GM18517 (cell line): ENCODE measurements around the gene AK2.
"Not testable (repeated sequence)": the region's sequence is repeated elsewhere in the genome, so short reads cannot be mapped to it uniquely, and the experiment has no call there.

Source experiments
- ATAC-seq: cut with Tn5 transposase; IDR thresholded peaks from one replicate; pipeline ENCODE4 v1.9.1; 2021; ENCODE audit warnings: mild to moderate bottlenecking, moderate library complexity; ENCODE audit not compliant: unreplicated experiment

Gene AK2

DNA sequence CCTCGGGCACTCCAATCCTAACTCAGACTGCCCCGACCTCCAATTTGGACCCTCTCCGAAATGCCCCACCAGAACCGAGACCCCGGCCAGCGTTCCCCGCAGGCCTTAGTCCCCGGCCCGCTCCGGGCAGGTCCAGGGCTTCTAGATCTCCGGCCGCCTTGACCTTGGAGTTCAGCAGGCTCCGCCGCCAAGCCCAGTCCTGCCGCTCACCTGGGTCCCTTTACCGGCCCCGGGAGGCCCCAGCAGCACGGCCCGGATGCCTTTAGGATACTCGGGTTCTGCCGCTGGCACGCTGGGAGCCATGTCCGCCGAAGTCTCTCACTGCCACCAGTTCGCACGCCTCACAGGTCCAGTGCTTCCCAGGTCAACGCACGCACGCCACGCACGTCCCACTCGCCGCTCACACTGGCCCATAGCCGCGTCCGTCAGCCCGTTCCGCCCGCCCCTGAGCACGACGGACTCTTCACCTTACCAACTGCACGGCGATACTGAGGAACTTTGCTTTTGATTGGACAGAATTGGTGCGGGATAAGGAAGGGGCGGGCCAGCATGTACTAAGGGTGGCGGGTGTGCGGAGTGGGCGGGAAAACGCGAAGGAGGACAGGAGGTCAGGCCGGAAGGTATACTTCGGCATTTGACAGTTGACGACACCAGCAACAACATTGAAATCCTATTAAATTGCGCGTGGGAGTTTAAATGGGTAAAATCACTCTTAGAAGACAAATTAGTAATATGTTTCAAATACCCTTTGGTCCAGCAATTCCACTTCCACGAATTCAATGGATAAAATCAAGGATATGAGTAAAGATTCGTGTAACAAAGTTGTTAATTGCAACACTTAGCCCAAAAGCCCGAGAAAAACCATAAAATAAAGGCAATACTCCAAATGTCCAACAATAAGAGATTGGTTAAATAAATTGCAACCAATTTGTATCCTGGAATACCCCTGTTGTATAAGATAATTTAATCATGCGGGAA lies at the start of gene AK2:
Gene AK2 (minus strand): TSS at position 358 of the 978 bp plus-strand sequence. CDS start 55 bp downstream, at position 303.
- peak; percentile 98 for ATAC-seq

DNA sequence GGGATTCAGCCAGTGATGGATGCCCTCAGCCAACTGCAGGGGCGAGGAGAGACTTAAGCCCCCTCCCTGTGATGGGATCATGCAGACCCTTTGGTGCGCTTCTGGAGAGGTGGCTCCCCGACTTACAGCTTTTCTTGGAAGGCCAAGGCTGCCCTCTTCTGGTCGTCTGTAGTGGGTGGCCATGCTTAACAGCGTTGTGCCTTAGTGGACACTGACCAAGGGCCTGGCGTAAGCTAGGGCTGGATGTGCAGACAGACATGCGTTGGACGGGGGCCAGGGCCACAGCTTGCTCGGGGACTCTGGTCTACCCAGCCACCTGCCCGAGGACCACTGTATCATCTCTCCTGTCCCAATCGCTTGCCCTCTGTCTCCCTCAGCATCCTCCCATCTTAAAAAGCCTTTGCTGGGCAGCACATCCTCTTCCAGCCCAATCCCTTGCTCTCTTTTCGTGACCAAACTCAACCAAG lies 49.7 kb upstream of the AK2 start:
- ATAC-seq: no peak

DNA sequence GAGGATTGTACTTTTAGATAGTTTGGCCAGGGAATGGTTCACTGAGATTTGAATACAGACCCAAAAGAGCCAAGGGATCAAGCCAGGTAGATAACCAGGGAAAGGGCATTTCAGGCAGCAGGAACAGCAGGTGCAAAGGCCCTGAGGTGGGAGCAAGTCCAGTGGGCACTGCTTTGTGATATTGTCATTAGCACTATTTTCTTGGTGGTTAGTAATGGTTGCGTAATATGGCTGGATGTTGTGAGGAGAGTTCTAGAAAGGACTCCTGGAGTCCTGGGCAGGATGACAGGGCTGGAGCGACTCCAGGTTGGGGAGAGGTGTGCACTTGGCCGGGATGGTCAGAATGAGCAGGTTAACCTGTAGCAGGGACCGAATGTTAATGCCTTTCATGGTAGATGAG lies 48.6 kb upstream of the AK2 start:
- ATAC-seq: no peak

DNA sequence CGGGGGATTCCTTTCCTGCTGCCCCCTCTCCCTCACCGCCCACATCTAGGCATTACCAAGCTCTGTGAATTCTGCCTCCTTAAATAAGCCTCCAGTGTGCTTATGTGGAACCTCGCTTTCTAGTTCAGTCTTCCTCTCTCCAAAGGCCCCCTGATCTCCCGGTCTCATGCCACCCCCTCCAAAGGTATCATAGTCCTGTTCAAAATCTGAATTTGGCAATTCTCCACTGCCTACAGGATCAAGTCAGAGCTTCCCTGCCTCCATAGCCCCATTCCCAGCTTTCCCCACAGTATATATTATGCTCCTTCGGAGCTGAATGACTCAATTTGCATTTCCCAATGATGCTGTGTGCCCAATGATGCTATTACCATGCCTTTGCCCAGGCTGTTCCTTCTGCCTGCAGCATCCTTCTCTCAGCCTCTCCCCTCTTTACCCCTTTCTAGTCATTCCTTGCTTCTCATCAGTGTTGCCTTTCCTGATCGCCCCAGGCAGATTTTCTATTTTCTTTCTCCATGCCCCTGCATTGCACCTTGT lies 46.0 kb upstream of the AK2 start:
- ATAC-seq: no peak

DNA sequence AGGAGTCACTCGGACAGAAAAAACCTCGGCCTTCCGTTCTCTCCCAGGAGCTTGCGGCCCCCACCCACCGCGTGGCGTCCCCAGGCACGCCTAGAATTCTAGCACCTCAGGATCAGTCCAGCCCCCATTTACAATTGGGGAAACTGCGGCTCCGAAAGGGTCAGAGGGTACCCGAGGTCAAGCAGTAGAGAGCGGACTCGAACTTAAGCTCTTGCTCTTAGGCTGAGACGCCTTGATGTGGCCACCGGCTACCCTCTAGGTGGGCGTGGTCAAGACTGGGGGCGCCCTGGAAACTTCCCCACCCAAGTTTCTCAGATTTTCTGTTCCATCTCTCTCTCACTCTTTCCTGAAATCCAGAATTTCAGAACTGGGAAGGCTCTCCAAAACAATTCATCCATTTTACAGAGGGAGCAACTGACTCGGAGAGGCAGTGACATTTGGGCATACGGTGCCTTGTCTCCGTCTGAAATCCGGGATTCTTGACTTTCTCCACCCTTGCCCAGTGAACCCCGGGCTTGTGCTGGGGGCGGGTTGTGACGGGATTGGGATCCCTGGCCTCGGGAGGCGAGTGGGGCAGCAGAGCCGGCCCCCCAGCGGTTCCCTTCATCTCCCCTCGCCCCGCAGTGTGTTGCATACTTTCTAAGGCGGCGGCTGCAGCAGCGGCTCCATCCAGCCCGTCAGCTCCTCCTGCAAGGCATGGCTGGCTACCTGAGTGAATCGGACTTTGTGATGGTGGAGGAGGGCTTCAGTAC lies 45.0 kb upstream of the AK2 start:
- ATAC-seq: no peak

DNA sequence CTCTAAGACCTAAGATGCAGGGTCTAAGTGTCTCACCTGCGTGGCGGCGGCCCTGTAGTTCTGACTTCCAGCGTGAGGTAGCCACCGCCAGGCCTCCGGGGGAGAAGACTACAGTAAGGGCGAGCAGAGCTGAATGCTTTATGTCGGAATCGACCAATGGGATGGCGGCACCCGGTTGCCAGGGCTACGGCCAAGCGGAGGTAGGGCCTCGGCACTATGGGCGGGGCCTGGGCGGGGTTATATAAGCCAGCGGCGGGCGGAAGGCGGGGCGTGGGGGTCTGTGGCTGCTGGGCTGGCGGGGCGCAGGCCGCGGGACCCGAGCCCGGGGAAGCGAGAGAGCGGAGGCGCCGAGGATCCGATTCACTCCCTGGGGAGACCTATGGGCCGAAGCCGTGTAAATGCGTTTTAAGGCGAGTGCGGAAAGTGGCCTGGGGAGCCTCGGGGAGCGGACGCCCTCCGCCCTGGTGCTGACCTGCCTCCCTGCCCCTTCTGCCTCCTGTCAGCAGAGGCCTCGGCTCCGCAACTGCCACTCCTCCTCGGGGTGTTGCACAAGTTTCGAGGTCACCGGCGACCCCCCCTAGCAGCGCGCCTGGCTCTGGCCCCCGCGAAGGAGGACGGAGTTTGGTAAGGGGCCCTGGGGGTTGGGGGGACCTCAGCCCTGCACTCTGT lies 44.3 kb upstream of the AK2 start, which contains the start of gene AZIN2:
Gene AZIN2 (plus strand): TSS at position 269 of the 669 bp plus-strand sequence. CDS start 1,097 bp downstream, outside the sequence.
- peak; percentile 87 for ATAC-seq

DNA sequence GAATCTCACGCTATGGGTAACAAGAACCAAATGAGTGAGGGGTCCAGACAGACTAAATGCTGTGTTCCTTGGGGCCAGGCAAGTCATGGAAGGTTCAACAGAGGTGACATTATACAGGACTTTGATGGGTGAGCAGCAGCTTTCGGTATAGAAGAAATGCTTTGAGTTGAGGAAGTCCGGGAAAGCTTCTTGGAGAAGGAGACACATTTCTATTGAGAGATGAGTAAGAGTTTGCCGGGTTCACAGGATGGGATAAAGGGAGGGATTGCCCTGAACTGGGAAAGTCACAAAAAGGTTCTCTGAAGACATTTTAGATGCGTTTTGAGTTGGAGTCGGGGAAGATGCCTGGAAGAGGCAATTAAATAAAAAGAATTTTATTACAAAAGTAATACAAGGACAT lies 43.7 kb upstream of the AK2 start:
- ATAC-seq: no peak

DNA sequence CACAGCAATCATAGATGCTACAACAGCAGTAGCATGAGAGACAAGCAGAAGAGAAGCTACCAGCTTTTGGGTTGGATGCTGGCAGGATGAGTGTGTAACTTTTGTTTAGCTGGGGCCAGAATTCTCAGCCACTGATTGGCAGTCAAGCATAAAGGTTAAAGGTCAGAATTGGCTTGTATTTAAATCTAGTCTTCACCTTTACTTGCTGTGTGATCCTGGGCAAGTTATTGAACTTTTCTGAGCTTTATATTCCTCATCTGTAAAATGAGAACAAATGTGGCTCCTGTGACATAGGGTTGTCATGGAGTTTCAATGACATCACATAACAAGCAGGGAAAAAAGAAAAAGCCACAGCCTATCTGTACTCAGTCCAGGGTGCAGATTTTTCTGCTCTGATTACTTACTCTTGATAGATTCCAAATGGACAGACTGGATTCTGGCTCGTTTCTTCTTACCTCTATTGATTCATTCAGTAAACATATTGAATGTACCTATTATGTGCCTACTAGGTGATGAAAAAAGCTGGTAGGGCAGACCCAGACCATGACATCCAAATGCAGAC lies 41.4 kb upstream of the AK2 start:
- no peak for ATAC-seq

DNA sequence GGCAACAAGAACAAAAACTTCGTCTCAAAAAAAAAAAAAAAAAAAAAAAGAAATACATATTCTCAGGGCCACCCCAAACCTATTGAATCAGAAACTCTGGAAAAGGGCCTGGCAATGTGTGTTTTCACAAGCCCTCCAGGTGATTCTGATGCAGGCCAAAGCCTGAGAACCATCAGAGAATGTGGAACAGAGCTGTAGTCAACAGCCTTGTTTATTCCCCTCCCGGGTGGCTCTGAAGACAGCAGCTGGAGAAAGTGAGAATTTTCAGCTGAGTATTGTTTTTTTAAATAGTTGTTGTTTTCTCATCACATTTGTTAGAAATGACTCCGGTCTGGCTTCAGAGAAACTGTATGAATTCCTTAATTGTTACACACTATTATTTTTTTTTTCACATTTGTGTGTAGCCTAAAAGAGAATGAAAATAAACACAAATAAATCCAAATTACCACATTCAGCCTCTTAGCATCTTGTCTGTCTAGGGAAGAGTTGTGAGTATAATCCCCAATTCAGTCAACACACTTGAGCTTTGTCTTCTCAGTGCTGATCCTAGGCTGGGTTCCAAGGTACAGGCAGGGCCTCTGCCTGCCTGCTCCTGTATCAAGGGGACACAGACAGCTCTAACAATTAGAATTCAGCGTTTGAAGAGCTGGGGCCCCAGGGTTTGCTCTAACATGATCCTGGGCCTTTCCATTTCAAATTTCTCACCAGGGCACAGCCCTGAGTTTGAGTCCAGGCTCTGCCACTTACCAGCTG lies 37.7 kb upstream of the AK2 start:
- ATAC-seq: no peak

DNA sequence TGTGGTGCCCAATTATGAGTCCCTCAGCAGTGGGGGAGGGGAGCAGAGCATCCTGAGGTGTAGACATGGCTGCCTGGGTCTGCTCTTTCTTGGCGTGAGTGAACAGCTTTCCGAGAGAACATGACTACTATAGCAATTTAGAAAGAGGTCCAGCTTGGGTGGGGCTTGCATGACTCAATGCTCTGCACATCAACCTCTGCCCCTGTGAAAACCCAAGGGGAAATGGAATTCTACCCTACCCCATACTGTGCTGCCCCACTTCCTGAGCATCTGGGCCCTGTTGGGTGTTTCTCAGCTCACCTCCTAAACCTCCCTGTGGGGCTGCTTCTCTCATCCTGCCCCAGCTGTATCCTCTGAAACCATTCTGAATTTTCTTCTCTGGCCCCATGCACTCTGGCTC lies 36.0 kb upstream of the AK2 start:
- no peak for ATAC-seq

DNA sequence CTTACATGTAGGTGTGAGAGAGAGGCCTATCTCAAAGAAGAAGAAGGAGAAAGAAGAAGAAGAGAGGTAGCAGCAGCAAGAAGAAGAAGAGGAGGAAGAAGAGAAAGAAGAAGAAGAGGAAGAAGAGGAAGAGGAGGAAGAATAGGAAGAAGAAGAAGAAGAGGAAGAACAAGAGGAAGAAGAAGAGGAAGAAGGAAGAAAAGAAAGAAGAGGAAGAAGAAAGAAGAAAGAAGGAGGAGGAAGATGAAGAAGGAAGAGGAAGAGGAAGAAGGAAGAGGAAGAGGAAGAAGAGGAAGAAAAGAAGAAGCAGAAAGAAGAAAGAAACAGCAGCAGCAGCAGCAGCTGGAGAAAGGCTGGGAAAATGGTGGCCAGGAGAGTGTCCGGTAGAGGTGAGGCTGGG lies 33.9 kb upstream of the AK2 start:
- ATAC-seq: no peak

DNA sequence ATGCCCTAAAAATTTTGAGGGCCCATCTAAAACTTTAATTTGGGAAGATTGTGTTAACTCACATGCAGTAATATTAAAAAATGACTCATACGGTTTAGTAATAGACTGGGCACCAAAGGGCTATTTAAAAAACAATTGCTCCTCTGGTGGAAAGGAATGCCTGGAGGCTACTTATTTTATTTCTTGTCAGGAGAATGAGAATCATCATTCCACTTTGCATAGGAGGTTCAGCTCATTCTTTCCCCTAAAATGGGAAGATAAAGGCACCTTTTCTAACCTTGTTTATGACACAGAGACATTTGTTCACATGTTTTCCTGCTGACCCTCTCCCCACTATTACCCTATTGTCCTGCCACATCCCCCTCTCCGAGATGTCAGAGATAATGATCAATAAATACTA lies 31.4 kb upstream of the AK2 start:
- not testable (repeated sequence) for ATAC-seq

DNA sequence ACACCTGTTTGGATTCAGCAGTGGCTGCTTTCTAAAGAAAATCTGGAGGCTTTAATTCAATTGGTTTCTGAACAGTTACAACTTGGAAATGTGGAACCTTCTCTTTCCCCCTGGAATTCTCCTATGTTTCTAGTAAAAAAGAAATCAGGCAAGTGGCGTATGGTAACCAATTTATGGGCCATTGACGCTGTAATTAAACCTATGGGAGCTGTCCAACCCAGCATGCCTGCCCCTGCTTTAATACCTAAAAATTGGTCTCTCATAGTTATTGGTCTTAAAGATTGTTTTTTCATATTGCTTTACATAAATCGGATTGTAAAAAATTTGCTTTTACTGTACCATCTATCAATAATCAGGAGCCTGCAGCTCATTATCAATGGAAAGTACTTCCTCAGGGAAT lies 29.8 kb upstream of the AK2 start:
- not testable (repeated sequence) for ATAC-seq

DNA sequence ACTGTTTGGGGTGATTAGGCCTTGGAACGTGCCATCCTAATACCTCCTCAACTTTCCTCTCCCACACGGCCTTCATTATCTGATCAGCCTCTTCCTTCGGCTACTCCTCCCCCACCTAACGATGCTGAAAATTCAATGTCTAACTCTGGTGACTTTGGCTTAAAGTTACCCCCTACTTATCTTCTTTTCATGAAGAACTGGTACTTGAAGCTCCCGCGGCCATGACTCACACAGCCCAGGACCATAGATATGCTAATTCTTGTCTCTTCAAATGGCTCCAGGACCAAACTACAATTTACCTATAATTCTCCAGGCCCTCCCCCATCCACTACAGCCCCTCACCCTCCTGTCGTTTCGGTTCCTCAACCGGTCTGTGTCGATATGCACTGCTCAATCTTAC lies 28.6 kb upstream of the AK2 start:
- no peak for ATAC-seq

DNA sequence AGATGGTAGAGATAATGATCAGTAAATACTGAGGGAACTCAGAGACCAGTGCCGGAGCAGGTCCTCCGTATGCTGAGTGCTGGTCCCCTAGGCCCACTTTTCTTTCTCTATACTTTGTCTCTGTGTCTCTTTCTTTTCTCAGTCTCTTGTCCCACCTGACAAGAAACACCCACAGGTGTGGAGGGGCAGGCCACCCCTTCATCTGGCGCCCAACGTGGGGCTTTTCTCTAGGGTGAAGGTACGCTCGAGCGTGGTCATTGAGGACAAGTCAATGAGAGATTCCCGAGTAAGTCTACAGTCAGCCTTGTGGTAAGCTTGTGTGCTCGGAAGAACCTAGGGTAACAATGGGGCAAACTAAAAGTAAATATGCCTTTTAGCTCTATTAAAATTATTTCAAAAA lies 27.6 kb upstream of the AK2 start:
- not testable (repeated sequence) for ATAC-seq

DNA sequence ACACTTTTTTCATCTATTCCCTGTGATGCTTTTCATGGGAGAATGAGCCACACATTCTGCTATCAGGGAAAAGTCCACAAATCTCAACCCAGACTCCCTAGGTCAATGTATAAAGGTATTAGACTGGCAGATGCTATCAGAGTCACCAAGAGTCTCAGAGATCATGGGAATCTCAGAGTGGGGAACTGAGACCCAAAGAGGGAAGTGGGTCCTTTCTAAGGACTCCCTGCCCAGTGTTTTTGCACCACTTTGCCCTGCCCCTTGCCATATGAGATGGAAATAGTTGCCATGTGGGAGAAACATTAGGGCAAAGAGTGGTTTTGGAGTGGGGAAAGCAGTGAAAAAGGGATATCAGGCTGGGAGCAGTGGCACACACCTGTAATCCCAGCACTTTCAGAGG lies 25.2 kb upstream of the AK2 start:
- no peak for ATAC-seq

DNA sequence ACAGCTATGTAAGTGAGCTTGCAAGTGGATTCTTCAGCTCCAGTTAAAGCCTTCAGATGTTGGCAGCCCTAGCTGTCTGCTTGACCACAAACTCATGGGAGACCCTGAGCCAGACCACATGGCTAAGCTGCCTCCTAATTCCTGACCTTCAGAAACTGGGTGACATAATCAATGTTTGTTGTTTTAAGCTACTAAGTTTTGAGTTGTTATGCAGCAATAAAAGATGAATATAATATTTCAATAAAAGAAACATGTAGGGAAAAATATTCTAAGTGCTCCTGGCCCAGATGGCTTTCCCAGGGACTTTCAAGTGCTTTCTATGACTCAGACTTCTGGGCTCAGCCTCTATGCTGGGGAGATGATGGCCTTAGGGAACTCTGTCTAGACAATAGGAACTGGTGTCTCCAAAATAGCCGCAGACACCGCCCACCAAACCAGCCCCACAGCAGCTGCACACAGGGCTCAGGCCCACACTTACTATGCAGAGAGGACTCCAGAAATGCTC lies 23.9 kb upstream of the AK2 start:
- no peak for ATAC-seq

DNA sequence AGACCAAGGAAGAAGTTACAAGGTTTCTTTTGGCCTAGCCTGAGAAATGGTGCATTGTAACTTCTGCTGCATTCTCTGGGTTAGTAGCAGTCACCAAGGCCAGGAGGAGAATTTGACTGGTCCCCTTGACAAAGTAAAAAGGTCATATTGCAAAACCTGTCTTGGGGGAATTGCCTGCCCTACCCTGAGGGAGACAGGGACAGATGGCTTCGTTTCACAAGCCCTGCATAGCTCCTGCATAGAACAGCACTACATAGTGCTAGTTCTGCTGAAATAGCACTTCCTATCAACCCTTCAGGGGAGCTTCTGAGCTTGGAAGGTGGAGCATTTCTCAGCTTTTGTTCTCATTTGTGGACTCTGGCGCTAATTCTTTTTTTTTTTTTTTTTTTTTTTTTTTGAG lies 20.4 kb upstream of the AK2 start:
- no peak for ATAC-seq

DNA sequence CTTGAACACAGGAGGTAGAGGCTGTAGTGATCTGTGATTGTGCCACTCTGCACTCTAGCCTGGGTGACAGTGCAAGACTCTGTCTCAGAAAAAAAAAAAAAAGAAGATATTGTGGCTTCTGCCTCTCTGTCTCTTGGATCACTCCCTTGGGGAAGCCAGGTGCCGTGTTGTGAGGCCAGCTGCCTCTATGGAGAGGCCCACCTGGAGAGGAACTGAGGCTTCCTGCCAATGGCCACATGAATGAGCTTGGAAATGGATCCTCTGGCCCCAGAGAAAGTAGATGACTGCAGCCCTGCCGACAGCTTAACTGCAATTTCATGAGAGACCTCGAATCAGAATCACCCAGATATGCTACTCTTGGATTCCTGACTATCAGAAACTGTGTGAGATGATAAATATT lies 19.7 kb upstream of the AK2 start:
- no peak for ATAC-seq
